Hematopoietic multipotent progenitor cell treated with erythropoietin and hydrocortisone succinate and interleukin-3 and kit ligand, for 4 days (in vitro differentiated cells): Measurements from ENCODE around the gene POGLUT3.

Experiments used
- DNase-seq: peaks from one replicate; pipeline ENCODE4 v3.0.0-alpha.2; 2015

The POGLUT3 gene, protein sequence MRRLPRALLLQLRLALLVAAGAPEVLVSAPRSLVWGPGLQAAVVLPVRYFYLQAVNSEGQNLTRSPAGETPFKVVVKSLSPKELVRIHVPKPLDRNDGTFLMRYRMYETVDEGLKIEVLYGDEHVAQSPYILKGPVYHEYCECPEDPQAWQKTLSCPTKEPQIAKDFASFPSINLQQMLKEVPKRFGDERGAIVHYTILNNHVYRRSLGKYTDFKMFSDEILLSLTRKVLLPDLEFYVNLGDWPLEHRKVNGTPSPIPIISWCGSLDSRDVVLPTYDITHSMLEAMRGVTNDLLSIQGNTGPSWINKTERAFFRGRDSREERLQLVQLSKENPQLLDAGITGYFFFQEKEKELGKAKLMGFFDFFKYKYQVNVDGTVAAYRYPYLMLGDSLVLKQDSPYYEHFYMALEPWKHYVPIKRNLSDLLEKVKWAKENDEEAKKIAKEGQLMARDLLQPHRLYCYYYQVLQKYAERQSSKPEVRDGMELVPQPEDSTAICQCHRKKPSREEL

DNA sequence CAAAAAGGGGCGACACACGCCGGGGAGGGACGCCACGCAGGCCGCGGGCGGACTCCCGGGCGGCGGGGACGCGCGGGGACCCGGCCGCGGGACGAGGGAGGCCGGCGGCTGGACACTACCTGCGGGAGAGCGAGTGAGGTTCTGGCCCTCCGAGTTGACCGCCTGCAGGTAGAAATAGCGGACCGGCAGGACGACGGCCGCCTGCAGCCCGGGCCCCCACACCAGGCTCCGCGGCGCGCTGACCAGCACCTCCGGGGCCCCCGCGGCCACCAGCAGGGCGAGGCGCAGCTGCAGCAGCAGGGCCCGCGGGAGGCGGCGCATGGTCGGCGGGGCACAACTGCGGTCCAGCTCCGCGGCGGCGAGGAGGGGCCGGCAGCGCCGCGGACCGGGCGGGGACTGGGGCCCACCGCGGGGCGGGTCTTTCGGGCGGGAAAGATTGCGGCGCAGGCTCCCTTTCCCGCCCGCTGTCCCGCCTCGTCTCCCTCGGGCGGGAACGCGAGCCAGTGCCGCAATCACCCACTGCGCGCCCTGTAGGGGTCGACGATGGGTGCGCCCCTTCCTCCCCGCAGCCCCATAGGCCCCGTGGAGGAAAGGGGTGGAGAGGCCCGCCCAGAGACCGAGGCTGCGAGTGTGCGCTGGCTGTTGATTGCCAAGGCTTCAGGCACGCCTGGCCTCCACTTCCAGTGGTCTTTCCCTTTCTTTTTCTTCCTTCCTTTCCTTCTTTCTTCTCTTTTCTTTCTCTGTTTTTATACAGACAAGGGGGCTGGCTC lies at the start of gene POGLUT3:
Gene POGLUT3, minus strand, starts transcription at position 339 of the 770 bp plus-strand sequence. Its CDS starts 18 bp downstream, at position 321.
- DNase-seq: peak; percentile 84

DNA sequence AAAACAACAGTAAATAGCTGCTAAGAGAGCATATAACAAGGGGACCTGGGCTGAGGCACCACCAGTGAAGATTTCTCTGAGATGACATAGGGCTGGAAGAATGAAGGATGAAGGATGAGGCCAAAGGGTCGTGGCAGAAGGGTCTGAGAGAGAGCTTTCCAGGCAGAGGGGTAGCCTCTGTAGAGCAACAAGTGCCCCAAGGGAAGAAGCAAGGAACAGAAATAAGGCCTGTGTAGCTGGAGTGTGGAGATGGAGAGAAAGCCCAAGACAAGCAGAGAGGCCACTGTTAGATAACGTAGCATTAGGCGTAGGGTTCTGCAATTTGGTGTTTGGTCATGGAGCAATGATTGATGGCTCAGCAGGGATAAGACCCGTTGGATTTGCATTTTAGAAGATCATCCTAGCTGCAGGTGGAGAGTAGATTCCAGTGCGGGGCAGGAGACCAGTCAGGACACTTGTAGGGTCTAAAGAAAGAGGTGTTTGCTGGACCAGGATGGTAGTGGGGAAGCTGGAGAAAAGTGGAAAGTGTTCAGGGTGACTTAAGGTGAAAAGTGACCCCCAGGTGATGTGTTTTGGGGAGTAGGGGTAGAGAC lies 47.8 kb upstream of the POGLUT3 start:
- DNase-seq: no peak

DNA sequence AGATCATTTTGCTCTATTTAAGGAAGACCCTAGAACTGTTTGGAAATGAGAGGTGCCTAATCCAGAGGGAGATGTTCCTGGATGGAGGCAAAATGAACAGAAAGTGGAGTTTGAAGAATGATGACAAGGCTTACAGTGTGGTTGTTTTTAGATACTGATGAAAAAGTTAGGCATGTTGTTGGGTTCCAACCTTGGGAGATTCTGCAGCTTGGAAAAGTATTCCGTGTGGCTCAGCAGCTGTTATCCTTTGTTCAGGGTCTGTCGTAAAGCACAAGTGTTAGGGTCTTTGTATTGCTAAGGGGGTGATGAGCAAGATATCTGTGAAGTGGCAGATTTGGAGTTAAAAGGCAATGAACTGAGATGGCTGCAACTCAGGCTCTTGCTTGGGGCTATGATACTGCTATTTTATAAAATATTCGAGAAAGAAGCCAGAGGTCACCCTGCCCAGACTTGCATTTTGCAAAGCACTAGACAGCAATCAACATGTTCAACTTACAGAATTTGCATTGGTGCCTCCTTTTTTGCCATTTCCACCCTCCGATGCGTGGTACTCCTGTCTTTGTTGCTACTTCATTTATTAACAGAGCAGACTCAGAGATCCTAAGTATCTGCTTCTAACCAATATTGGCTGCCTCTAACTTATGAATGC lies 45.3 kb upstream of the POGLUT3 start:
- DNase-seq: no peak

DNA sequence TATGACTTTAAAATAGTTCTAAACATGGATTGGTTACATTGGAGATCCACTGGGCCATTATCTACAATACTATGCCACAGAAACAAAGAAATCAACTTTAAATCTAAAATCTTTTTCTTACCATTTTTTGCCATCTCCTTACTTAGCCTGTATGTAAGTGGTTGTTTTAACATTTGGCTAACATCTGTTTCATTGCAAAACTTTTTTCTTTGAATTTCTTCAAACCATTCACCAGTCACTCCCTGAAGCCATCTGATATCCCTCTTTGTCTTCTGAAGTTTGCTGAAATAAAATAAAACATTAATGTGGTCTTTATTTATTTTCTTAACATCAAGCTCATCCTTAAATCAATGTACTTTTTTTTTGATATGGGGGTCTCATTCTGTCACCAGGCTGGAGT lies 43.3 kb upstream of the POGLUT3 start:
- DNase-seq: no peak

DNA sequence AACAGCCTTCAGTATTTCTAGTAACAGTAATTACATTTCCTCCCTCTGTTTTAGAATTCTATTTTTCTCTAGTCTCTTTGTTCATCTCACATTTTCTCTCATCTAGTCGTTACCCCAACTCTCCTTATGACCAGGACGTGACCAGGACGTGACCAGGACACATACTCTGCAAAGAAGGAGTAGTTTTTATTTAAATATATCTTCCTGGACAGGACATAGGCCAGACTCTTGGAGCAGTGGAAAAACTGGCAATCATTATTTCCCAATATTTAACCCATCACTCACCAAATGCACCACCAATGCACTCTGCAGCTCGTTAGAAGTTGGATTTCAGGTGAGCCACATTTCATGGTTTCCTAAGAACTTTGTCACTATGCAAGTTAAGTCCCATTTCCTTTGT lies 40.3 kb upstream of the POGLUT3 start:
- DNase-seq: no peak

DNA sequence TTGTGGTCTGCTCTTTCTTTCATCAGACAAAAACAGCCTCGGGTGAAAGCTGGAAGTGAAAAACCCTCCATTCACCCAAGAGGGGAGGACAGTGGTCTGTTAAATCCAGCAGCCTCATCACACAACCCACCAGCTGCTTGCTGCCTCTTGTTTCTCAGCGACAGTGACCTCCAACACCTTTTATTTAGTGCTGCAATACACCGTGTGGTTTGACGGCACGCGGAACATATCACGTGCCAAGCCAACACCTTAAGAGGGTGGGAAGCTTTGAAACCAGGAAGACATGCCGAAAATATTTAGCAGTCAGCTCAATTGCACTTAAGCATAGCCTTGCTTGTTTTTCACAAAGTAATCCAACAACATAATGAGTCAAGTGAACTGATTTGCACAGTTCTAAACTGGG lies 39.8 kb upstream of the POGLUT3 start:
- DNase-seq: no peak

DNA sequence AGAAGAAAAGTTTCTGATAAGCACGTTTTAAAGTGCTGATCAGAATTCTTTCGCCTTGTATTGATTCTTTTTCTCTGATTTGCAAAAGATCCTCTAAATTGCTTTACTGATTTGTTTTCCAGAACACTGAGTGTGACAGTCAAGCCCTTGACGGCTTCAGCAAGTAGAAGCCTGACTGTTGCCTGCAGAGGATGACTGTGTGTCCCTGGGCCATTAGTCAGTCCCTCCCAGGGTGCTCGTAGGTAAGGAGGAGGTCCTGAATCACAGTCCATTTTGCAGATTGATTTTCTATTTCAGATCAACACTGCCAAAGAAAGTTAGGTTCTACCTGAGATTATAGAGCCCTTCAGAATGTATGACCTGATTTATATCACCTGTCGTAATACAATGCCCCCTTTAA lies 38.6 kb upstream of the POGLUT3 start:
- no peak for DNase-seq

DNA sequence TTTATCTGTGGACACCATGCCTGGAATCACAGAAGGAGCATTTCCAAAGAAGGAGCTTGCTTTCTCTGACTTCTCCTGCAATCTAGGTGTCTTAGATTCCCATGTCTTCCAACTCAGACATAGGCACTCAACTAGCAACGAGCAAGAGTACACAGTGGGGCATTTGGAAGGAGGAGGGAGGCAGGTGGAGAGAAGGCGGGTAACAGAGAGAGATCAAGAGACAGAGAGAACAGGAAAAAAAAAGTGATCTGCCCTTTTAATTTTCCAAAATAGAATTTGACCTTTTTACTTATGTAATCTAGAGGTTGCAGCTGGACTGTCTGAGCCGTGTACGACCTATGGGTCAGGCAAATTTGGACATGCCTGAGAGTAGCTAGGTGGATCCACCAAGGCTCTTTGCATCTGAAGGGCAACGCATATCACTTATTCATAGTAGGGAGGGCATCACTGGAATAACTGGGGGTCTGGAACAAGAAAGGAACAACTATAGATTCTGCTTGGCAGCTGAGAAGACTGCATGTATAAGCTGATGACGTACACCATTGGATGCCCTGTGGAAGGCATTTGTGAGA lies 37.3 kb upstream of the POGLUT3 start:
- DNase-seq: no peak

DNA sequence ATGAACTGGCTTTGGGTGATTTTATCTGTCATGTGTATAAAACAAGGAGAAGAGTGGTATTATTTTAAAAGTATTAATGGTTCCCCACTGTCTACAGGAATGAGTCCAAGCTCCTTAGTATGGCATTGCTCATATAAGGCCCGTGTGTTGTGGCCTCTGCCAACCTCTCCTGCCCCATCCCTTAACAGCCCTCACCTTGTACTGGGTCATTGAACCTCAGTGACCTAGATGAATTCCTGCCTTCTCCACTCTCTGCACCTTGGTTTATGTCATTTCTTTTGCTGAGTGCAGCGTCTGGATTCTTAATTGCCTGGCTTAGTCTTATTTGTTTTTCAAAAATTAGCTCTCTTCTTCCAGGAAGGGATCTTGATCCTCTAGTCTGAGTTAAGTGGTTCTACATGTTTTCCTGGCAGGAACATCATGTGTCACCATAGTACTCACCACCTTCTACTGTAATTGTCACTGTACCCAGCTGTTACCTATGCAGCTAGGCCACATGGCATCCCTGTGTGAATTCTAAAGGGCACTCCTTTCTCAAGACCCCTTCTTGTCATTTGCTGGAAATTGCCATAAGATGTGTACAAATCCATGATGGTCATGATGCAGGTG lies 36.2 kb upstream of the POGLUT3 start:
- no peak for DNase-seq

DNA sequence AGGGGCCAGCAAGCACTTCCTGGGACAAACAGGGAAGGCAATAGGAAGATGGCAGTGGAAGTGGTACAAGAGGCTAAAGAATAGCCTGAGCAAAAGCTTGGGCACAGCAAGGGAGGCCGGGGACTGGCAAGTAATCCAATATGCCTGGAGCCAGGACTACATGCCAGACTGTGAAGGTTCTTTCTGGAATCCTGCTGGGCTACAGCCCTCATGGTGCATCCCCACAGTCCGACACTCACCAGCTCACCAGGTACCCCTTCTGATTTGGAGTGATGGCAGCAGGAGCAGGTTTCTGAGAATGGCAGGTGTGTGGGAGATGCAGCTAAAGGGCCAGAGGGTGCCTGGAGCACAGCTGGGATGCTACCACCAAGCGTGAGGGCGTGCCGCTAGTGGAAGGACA lies 32.2 kb upstream of the POGLUT3 start:
- no peak for DNase-seq

DNA sequence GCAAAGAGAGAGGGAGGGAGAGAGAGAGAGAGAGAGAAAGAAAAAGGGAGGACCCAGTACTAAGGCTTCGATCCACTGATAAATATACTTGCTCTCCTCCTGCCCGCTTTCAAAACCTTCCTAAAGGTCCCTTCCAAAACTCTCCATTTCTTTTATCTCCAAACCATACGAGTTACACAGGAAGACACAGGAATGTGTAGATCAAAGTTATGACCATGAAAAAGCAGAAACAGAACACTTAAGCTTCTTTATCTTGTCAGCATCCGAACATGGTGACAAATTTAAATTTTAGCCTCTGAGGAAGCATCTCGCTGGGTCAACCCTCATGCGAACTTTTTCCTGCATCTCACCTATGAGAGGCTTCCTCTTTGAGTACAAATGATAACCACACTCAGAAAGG lies 29.2 kb upstream of the POGLUT3 start:
- DNase-seq: peak; percentile 10

DNA sequence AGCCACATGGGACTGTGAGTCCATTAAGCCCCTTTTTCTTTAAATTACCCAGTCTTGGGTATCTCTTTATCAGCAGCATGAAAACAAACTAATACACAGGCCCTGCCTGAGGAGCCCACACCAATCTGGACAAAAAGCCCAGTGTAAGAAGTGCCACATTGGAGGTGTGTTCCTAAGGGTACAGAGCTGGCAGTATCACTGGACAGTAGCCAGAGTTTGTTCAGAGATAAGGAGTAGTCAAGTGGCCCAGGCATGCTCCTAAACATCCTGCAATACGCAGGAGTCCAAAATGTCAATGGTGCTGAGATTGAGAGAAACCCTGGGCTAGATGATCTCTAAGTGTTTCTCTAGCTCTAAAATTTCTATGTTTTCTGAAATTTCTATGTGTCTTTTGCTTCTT lies 27.0 kb upstream of the POGLUT3 start:
- DNase-seq: no peak

DNA sequence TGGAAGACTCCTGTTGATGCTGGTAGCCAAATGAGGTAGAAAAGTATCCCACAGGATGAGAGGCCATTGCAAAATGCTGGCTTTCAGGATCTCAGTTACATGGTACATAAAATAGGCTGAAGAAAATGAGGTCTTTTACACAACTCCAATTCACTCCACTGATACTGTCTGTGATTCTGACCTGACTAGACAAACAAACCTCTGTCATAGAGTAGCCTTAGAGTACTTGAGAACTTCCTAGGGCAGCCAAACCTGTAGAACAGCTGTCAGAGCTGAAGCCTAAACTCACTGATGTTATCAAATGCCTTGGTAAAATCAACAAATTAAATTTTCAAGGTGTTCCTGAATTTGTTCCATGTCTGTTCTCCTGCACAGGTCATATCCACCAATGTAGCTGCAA lies 26.2 kb upstream of the POGLUT3 start:
- no peak for DNase-seq

DNA sequence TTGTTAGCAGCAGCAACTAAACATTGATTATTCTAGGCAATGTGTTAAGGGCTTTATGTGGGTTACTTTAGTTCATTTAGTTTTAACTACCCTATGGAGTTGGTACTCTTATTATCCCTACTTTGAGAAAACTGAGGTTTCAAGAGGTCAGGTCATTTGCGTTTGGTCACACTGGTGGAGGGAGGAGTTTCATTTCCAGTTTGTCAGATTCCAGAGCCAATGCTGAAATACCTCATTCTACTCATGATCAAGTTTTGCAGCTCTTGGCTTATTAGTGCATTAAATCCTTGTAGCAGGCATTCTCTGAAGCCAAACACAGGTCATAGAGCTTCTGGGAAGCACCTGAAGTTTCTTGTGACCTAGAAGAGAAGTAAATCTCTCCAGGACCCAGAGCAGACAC lies 24.1 kb upstream of the POGLUT3 start:
- DNase-seq: no peak

DNA sequence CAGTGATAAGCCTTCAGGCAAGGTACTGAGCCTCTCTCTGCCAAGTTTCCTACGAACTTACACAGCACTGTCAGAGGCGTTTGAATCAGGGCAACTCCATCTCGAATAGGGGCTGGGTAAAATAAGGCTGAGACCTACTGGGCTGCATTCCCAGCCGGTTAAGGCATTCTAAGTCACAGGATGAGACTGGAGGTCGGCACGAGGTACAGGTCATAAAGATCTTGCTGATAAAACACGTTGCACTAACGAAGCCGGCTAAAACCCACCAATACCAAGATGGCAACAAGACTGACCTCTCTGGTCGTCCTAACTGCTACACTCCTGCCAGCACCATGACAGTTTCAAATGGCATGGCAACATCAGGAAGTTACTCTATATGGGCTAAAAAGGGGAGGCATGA lies 20.4 kb upstream of the POGLUT3 start:
- DNase-seq: no peak

DNA sequence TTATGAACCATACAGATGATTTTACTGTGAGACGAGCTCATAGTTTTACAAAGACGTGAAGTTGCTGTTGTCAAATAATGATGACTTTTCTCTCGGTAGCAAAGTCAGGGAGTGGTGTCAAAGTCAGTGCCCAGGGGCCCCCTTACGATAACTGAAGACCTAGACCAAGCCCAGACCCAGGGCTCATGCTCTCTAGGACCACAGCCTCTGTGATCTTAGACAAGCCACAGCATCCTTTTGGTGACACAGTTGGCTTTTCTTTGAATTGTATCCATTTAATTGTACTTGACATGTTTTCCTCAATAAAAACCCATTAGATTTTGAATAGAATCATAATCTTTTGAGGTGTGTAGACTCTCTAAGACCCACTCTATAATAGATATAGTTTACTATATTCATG lies 17.9 kb upstream of the POGLUT3 start:
- DNase-seq: no peak

DNA sequence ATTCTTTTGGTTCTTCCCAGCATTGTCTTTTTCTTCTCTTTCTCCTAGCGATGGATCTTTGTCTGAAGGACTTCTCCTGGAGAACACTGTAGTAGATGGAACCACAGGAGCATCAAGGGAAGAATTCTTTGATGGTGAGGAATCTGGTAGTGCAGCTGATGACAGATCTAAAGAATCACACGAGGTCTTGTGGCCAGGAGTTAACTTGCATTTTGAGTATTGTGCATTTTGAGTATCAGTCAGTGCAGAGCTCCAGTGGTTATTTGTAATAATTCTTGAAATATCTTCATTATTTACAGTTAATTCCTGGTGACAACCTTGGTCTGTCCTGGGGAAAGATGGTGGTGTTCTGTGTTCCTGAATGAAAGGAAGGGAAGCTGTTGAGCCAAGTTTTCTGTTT lies 14.5 kb upstream of the POGLUT3 start:
- no peak for DNase-seq

DNA sequence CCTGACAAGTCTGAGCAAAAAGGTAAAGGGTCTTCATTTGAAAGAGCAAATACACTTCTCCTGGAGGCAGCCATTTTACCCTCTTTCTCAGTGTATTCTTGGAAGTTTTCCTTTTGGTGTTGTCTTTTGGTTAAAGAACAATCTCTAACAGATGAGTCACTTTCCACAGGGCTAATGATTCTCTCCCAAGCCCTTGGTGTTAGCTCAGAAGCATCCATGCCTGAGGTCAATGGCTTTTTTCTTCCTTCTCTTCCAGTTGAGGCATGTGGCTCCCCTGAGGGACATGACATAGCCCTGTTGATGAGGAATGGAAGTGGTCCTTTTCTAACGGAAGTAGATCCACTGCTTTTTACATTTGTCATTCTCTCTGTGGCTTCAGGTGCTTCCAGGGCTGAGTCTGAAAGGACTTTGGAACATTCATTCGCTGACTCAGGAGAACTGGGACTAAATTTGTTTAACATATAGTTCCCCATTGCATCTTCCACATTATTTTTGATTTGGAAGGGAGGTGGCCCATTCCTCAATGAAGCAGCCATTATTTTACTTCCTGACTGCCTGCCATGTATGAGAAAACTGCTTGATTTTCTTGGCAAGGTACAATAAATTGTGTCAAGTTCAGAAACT lies 13.8 kb upstream of the POGLUT3 start:
- DNase-seq: no peak

DNA sequence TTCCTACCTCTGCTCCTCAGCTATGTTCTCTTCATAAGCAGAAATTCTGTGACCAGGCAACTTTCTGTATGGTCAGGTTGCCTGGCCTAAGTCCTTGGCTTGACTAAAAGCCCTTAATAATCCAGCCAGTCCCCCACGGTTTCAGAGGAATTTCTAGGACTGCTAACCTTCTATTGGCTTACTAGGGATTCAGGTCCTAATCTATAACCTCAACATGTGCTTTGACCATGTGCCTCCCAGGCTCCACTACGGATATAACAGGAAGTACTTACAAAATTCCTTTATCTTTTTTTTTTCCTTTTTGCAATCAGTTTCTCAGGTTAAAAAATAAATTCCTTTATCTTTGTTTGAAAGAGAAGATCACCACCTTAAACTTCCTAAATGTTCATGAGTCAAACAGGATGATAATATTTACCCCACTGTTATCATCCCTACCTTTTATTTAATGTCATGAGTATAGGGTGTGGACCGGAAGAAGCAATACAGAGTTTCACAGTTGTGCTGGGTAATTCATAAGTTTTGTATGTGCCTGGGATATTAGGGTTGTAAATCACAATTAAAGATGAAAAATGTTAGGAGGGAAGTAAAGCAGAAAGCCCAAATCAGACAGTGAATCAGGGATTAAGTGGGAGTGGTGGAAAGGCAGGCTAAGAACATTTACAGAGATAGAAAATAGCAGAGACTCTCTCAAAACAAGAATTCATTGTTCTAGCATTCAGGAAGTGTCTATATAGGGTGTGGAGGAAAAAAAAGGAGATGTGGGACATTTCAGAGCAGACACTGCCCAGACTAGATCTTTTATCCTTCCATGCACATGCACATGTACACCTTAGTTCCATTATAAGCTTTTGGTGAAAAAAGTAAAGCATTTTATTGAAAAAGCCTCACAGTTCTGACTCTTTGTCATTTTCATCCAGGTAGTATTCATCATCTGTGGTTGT lies 10.7 kb upstream of the POGLUT3 start:
- DNase-seq: no peak

DNA sequence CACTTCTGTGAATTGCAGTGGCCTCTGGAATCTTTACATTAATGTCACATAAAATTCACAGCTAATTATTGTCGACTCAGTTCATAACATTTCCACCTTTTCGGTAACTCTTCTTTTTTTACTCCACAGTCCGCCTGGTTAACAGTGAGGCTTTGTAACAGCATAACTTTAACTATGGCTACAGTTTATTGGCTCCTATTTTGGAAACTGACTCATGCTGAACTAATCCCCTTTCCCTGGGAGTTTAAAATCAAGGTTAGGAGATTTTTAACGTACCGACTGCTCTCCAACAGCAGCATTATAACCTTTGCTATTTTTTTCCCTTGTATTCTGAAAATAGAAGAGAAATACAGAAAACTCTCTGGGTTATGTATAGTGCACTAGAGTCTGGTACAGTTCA lies 3.2 kb upstream of the POGLUT3 start:
- no peak for DNase-seq

DNA sequence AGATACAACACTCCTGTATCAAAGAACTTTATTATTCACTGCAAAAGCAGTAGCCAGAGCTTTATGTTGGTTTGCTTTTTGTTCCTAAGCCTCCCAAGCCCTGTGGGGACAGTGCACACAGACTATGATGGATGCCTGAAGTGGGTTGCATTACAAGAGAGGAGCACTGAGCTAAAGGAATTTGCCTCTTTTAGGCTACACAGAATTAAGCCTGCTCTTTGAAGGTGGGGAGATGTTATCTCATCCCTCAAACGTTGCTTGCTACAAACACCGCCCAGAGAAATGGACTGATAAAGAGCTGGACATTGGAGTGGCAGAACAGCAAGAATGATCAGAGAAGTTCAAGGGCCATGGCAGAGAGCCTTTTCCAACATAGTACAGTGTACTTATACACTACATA lies 2.5 kb upstream of the POGLUT3 start:
- DNase-seq: no peak
